ENCODE measurements around the gene TNP2. TPM values are rescaled to one million over a fixed set of nuclear protein-coding genes. Genes with fewer than 3 reads are reported as not detected.

Gene TNP2
- not detected for polyA plus RNA-seq
- long read RNA-seq, donor 1 = 0 reads
- long read RNA-seq, donor 2 = 0 reads
- long read RNA-seq, donor 3 = 0 reads
- long read RNA-seq, donor 4 = 0 reads
- long read RNA-seq, donor 5 = 0 reads
- long read RNA-seq, donor 6 = 0 reads
- long read RNA-seq, donor 7 = 0 reads
- long read RNA-seq, donor 8 = 0 reads
- long read RNA-seq, donor 9 = 0 reads
- long read RNA-seq, donor 10 = 0 reads
- long read RNA-seq, donor 11 = 0 reads

DNA sequence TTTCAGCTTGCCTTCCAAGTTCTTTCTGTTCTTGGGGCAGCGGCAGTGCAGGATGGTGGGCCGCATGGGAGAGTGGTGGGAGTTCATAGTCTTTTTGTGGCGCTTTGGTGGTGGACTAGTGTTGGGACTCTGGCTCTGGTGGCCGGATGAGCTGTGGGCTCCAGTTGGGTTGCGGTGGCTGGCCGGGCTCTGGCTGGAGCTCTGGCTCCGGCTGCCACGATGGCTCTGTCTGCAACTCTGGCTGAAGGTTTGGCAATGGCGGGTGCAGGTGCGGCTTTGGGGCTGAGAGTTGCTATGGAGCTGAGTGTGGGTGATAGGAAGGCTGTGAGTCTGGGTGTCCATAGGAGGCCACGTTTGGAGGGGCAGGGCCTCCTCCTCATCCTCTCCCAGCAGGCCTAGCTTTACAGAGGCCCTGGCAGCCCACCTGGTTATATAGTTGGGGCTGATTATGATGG lies at the start of gene TNP2:
Gene TNP2, minus strand, starts transcription at position 405 of the 455 bp plus-strand sequence. Its CDS starts 63 bp downstream, at position 342.
- Histone ChIP-seq H3K36me3 (ENCODE audit: control insufficient read depth, insufficient read depth, low read length) (no peaks in the 10 kb centered on the region), H3K4me3 (ENCODE audit: low read length) (no peak within 1 kb of the TSS), H3K4me1 (ENCODE audit: control insufficient read depth, insufficient read depth, low read length) (no peaks in the 10 kb centered on the region), H3K27ac (ENCODE audit: low read length) (no peak within 1 kb of the TSS), H3K9me3 (ENCODE audit: control insufficient read depth, low read depth, low read length) (no peaks in the 10 kb centered on the region), H3K27me3 (ENCODE audit: control insufficient read depth, insufficient read depth, low read length) (no peaks in the 10 kb centered on the region)
- WGBS (ENCODE audit: insufficient coverage, low lambda C conversion rate) = no CpG with 5 or more reads among the region's 11 CpGs
- no peak for DNase-seq

DNA sequence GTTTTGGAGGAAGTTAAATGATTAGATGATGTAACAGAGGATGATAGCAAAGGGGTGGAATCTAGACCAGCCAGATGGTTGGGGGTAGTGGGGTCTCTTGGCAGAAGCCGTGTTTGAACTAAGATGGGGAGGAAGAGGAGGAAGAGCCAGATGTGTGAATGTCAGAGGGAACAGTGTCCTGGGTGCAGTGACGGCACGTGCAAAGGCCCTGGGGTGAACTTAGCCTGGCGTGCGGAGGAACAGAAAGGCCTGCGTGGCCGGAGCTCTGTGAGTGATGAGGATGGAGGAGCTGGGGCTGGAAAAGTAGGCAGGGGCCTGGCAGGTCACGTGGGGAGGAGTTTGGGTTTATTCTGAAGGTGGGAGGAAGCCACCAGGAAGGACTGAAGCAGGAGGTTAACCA lies 49.7 kb upstream of the TNP2 start:
- 83% methylated on average over 1 of the region's 8 CpGs for WGBS (ENCODE audit: insufficient coverage, low lambda C conversion rate)
- no peaks in the 10 kb centered on the region for H3K27me3 ChIP-seq (ENCODE audit: control insufficient read depth, insufficient read depth, low read length)

DNA sequence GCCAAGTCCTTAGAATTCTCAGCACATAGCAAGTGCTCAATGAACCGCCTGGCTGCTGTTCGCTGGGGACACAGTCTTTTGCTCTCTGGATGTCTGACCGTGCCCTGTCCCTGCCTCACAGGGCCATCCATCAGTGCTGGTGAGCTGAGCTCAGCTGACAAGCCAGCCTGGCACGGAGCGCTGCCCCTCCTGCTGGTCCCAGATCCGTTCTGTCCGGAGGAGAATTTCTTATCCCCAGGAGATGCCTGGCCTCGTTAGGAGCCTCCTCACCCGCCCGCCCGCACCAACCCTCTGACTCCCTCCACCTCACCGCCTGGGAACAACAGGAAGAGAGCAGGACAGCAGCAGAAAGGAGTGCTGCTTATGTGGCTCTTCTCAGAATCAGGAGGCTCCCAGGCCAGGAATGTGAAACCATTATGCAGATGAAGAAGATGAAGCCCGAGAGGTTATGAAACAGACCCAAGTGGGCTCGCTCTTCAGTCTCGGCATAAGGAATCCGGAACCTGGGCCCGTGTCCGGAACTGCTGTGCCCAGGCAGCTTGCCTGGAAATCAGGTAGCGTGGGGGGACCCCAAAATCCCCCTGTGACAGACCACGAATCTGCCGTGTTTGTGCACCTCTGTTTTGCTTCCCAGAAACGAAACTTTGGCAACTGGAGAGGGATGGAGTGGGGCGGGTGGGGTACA lies 47.3 kb upstream of the TNP2 start:
- Histone ChIP-seq H3K4me3 (ENCODE audit: low read length) (no peak overlapping the region), H3K36me3 (ENCODE audit: control insufficient read depth, insufficient read depth, low read length) (no peaks in the 10 kb centered on the region), H3K27me3 (ENCODE audit: control insufficient read depth, insufficient read depth, low read length) (no peaks in the 10 kb centered on the region), H3K4me1 (ENCODE audit: control insufficient read depth, insufficient read depth, low read length) (peaks cover 8% of the 10 kb centered on the region), H3K27ac (ENCODE audit: low read length) (no peak overlapping the region), H3K9me3 (ENCODE audit: control insufficient read depth, low read depth, low read length) (no peaks in the 10 kb centered on the region)
- no peak for DNase-seq
- no CpG with 5 or more reads among the region's 23 CpGs for WGBS (ENCODE audit: insufficient coverage, low lambda C conversion rate)

More for the DNA sequence above, 49.7 kb upstream of the TNP2 start:
- no peaks in the 10 kb centered on the region for H3K4me1 ChIP-seq (ENCODE audit: control insufficient read depth, insufficient read depth, low read length)
- H3K27ac ChIP-seq (ENCODE audit: low read length) = no peak overlapping the region
- H3K4me3 ChIP-seq (ENCODE audit: low read length) = no peak overlapping the region
- no peaks in the 10 kb centered on the region for H3K36me3 ChIP-seq (ENCODE audit: control insufficient read depth, insufficient read depth, low read length)
- no peaks in the 10 kb centered on the region for H3K9me3 ChIP-seq (ENCODE audit: control insufficient read depth, low read depth, low read length)
- no peak for DNase-seq

DNA sequence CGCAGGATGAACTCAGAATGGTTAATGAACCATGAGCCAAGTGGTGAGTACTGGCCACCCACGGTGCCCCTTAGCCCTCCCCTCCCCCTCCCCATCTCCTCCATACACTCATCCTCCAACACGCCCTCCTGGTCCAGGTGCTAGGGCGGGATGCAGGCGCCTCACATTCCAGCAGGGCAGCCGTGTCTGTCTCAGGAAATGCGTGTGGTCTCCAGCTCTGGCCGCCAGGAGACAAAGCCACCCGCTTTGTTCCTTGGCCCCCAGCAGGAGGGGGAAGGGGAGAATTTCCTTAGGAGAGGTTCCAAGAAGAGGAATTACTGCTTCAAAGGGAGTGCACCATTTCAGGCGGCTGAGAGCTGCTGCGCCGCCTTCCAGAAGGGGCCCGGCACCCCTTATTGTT lies 46.4 kb upstream of the TNP2 start:
- no peaks in the 10 kb centered on the region for H3K9me3 ChIP-seq (ENCODE audit: control insufficient read depth, low read depth, low read length)
- peaks cover 8% of the 10 kb centered on the region for H3K4me1 ChIP-seq (ENCODE audit: control insufficient read depth, insufficient read depth, low read length)
- H3K27me3 ChIP-seq (ENCODE audit: control insufficient read depth, insufficient read depth, low read length) = no peaks in the 10 kb centered on the region
- DNase-seq = no peak
- no peak overlapping the region for H3K4me3 ChIP-seq (ENCODE audit: low read length)
- H3K27ac ChIP-seq (ENCODE audit: low read length) = no peak overlapping the region
- WGBS (ENCODE audit: insufficient coverage, low lambda C conversion rate) = no CpG with 5 or more reads among the region's 13 CpGs
- H3K36me3 ChIP-seq (ENCODE audit: control insufficient read depth, insufficient read depth, low read length) = no peaks in the 10 kb centered on the region

DNA sequence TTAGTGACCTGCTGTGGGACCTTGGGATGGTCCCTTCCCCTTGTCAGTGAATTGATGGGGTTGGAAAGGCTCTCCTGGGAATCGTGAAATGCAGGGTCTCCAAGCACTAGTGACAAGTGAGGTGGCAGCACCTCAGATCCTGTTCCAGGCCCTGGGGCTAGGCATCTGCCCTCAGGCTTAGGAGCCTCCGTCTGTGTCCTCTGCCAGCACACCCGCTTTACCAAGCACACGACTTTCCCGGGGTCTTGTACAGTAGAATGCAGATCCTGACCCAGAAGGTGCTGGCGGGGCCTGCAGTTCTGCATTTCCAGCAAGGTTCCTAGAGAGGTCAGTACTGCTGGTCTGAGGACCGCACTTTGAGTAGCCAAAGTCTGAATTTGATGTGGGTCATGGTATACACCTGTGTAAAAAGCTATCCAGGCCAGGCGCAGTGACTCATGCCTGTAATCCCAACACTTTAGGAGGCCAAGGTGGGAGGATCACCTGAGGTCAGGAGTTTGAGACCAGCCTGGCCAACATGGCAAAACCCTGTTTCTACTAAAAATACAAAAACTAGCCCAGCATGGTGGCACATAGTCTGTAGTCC lies 45.3 kb upstream of the TNP2 start:
- Histone ChIP-seq H3K4me1 (ENCODE audit: control insufficient read depth, insufficient read depth, low read length) (peaks cover 8% of the 10 kb centered on the region), H3K27me3 (ENCODE audit: control insufficient read depth, insufficient read depth, low read length) (no peaks in the 10 kb centered on the region), H3K4me3 (ENCODE audit: low read length) (no peak overlapping the region), H3K27ac (ENCODE audit: low read length) (no peak overlapping the region), H3K9me3 (ENCODE audit: control insufficient read depth, low read depth, low read length) (no peaks in the 10 kb centered on the region), H3K36me3 (ENCODE audit: control insufficient read depth, insufficient read depth, low read length) (no peaks in the 10 kb centered on the region)
- WGBS (ENCODE audit: insufficient coverage, low lambda C conversion rate) = no CpG with 5 or more reads among the region's 8 CpGs
- DNase-seq = no peak

DNA sequence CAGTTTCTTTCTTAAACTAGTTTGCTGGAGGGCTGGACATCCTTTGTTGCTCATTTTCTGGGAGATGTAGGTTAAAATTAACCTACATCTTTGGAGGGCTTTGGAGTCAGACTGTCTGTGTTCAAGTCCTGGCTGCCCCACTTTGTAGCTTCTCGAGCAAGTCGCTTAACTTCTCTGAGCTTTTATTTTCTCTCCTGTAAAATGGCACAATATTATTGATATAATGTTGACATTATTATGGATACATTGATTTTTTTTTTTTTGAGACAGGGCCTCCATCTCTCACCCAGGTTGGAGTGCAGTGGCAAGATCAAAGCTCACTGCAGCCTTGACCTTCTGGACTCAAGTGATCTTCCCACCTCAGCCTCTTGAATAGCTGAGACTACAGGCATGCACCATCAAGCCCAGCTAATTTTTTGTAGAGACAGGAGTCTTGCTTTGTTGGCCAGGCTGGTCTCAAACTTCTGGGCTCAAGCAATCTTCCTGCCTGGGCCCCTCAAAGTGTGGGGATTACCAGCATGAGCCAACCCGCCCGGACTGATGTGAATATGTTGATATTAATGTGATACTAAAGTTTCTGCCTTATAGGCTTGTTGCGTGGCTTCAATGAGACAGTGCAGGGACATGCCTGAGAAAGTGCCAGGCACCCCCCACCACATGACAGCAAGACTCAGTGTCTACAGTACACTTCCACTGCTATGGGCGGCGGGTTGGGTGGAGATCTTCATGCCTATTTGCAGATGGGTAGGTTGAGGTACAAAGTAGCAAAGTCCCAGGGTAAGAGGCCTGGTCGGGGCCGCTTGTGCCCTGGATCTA lies 44.6 kb upstream of the TNP2 start:
- DNase-seq = no peak
- WGBS (ENCODE audit: insufficient coverage, low lambda C conversion rate) = 100% methylated on average over 2 of the region's 9 CpGs
- no peaks in the 10 kb centered on the region for H3K9me3 ChIP-seq (ENCODE audit: control insufficient read depth, low read depth, low read length)
- H3K27me3 ChIP-seq (ENCODE audit: control insufficient read depth, insufficient read depth, low read length) = no peaks in the 10 kb centered on the region
- H3K4me3 ChIP-seq (ENCODE audit: low read length) = no peak overlapping the region
- H3K36me3 ChIP-seq (ENCODE audit: control insufficient read depth, insufficient read depth, low read length) = no peaks in the 10 kb centered on the region
- peaks cover 8% of the 10 kb centered on the region for H3K4me1 ChIP-seq (ENCODE audit: control insufficient read depth, insufficient read depth, low read length)
- no peak overlapping the region for H3K27ac ChIP-seq (ENCODE audit: low read length)

DNA sequence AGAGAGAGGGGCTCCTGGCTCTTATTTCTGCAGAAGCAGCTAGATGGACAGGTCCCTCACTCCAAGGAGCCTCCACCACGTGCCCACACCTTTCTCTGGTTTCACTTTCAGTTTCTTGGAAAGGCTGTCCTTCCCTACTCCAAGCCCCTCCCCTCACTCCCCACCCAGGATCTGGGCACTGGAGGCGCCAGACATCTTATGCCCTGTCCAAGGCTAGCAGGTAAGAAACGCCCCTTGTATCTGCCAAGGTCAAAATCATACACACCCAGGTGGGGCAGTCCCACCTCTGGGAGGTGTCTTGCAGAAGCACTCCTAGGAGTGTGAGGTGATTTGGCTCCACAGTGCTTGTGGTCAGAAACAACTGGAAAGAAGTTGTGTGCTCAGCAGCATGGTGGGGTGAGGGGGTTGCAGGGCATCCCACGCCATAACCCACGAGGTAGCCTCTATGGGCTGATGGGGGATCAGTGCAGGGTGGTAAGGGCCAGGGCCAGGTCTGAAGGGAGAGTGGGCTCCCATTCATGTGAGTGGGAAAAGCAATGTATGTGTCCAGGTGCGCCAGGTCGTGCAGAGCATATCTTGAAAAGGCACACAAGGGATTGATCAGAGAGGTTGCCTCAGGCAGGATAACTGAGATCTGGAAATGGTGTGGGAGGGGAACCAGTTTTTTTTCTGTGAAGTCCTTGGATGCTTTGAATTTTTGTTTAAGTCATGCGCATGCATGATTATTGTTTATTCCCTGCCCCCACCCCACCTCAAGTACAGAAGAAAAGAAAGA lies 43.8 kb upstream of the TNP2 start:
- peak; percentile 60 to 77 for DNase-seq
- no peaks in the 10 kb centered on the region for H3K9me3 ChIP-seq (ENCODE audit: control insufficient read depth, low read depth, low read length)
- no peak overlapping the region for H3K4me3 ChIP-seq (ENCODE audit: low read length)
- WGBS (ENCODE audit: insufficient coverage, low lambda C conversion rate) = no CpG with 5 or more reads among the region's 8 CpGs
- H3K4me1 ChIP-seq (ENCODE audit: control insufficient read depth, insufficient read depth, low read length) = peaks cover 8% of the 10 kb centered on the region
- H3K36me3 ChIP-seq (ENCODE audit: control insufficient read depth, insufficient read depth, low read length) = no peaks in the 10 kb centered on the region
- no peak overlapping the region for H3K27ac ChIP-seq (ENCODE audit: low read length)
- H3K27me3 ChIP-seq (ENCODE audit: control insufficient read depth, insufficient read depth, low read length) = no peaks in the 10 kb centered on the region

DNA sequence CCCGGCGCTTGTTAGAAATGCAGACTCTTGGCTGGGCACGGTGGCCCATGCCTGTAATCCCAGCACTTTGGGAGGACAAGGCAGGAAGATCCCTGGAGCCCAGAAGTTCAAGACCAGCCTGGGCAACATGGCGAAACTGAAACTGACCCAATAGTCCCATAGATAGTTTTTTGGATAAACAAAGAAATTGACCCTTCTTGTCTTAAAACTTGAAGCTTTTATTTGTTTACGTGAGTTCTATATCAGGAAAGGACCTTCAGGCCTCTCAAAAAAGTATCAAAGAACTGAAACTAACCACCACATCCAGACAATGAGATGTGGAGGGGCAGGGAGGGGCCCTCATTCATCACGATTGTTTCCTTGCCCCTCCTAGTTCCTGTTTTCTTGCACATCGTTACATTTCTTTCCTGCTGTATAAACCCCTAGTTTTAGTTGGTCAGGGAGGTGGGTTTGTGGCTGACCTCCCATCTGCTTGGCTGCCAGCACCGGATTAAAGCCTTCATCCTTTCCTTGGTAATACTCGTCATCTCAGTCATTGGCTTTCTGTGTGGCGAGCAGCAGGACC lies 42.0 kb upstream of the TNP2 start:
- no CpG with 5 or more reads among the region's 10 CpGs for WGBS (ENCODE audit: insufficient coverage, low lambda C conversion rate)
- H3K9me3 ChIP-seq (ENCODE audit: control insufficient read depth, low read depth, low read length) = no peaks in the 10 kb centered on the region

DNA sequence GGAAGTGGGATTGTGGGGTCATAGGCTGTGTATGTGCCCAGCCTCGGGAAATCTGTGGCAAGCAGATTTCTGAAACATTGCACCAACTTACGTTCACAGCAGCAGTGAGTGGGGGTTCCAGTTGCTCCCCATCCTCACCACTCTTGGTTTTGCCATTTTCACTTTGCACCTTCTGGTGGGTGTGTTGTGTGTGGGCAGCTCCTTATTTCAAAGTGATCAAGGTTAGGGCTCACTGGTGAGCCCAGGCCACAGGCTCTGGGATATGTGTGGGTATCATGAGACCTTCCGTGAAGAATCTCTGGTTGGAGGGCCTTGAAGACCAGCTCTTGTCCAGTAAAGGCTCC lies 41.5 kb upstream of the TNP2 start:
- no CpG with 5 or more reads among the region's 3 CpGs for WGBS (ENCODE audit: insufficient coverage, low lambda C conversion rate)
- no peak for DNase-seq
- no peaks in the 10 kb centered on the region for H3K9me3 ChIP-seq (ENCODE audit: control insufficient read depth, low read depth, low read length)
- H3K27ac ChIP-seq (ENCODE audit: low read length) = no peak overlapping the region
- peaks cover 12% of the 10 kb centered on the region for H3K4me1 ChIP-seq (ENCODE audit: control insufficient read depth, insufficient read depth, low read length)
- no peak overlapping the region for H3K4me3 ChIP-seq (ENCODE audit: low read length)
- no peaks in the 10 kb centered on the region for H3K27me3 ChIP-seq (ENCODE audit: control insufficient read depth, insufficient read depth, low read length)
- no peaks in the 10 kb centered on the region for H3K36me3 ChIP-seq (ENCODE audit: control insufficient read depth, insufficient read depth, low read length)

More for the DNA sequence above, 42.0 kb upstream of the TNP2 start:
- H3K4me3 ChIP-seq (ENCODE audit: low read length) = no peak overlapping the region
- no peaks in the 10 kb centered on the region for H3K36me3 ChIP-seq (ENCODE audit: control insufficient read depth, insufficient read depth, low read length)
- peaks cover 12% of the 10 kb centered on the region for H3K4me1 ChIP-seq (ENCODE audit: control insufficient read depth, insufficient read depth, low read length)
- no peak overlapping the region for H3K27ac ChIP-seq (ENCODE audit: low read length)
- no peaks in the 10 kb centered on the region for H3K27me3 ChIP-seq (ENCODE audit: control insufficient read depth, insufficient read depth, low read length)
- DNase-seq = no peak

Measured in large intestine (tissue), 12 donors.